Activated gamma-delta T cell (primary cell): ENCODE data around the gene RABL6.
"Not testable (repeated sequence)": the region's sequence is repeated elsewhere in the genome, so short reads cannot be mapped to it uniquely, and the experiment has no call there.

ENCODE experiments used
- DNase-seq: peaks from one replicate; lab custom pipeline; 2025; lab: John Stamatoyannopoulos, UW
- total RNA-seq, 2 donors: gene quantifications; one replicate each; lab custom pipeline; 2026; lab: John Stamatoyannopoulos, UW

The RABL6 gene, protein sequence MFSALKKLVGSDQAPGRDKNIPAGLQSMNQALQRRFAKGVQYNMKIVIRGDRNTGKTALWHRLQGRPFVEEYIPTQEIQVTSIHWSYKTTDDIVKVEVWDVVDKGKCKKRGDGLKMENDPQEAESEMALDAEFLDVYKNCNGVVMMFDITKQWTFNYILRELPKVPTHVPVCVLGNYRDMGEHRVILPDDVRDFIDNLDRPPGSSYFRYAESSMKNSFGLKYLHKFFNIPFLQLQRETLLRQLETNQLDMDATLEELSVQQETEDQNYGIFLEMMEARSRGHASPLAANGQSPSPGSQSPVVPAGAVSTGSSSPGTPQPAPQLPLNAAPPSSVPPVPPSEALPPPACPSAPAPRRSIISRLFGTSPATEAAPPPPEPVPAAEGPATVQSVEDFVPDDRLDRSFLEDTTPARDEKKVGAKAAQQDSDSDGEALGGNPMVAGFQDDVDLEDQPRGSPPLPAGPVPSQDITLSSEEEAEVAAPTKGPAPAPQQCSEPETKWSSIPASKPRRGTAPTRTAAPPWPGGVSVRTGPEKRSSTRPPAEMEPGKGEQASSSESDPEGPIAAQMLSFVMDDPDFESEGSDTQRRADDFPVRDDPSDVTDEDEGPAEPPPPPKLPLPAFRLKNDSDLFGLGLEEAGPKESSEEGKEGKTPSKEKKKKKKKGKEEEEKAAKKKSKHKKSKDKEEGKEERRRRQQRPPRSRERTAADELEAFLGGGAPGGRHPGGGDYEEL
- total RNA-seq = 108 to 113 reads per million in 2 donors

DNA sequence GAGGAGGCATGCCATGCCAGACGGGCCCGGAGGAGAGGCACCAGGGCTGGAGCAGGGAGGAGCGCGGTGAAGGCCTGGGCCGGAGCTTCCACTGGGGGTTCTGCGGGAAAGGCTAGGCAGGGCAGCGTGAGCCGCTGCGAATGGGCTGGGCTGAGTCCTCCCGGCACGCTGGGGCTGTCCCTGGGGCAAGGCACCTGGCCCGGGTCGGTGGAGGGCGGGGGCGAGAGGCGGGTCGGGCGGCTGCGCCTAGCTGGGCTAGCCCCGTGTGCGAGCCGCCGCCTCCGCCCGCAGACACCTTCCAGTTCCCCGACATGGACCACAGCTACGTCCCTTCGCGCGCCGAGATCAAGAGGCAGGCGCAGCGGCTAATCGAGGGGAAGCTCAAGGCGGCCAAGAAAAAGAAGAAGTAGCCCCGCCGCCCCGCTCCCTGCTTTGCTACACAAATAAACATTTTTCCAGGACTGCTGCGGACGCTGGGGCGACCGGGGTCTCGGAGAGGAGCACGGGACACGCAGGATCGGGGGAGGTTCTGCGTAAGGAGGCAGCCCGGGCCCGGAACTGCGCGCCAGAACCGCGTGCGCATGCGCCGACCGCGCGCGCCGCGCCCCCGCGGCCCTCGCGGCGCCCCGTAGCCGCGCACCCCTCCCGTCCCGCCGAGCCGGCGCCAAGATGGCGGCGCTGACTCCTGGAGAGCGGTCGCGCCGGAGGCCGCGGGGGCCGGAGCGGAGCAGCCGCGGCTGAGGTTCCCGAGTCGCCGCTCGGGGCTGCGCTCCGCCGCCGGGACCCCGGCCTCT lies at the start of gene RABL6:
RABL6 (plus strand) TSS at position 668 of the 794 bp plus-strand sequence. CDS start 249 bp downstream, outside the sequence.
- peak; percentile 72 for DNase-seq

DNA sequence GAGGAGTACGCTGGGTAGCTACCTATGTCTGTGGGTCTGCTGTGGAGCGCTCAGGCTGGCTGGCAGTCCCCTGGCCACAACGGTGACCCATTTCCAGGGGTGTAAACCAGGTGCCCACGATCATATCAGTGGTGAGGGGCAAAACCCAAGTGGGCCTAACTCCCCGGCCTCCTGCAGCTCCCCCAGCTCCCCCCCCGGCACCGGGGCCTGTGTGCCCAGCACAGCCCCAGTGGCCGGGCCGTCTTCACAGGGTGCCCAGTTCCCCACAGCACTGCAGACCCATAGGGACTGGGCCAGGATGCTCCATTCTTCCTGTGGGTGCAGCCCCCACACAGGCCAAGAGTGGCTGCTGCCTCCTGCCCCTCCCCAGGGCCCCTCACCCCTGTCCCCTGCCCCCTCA lies 48.7 kb upstream of the RABL6 start:
- DNase-seq = no peak

DNA sequence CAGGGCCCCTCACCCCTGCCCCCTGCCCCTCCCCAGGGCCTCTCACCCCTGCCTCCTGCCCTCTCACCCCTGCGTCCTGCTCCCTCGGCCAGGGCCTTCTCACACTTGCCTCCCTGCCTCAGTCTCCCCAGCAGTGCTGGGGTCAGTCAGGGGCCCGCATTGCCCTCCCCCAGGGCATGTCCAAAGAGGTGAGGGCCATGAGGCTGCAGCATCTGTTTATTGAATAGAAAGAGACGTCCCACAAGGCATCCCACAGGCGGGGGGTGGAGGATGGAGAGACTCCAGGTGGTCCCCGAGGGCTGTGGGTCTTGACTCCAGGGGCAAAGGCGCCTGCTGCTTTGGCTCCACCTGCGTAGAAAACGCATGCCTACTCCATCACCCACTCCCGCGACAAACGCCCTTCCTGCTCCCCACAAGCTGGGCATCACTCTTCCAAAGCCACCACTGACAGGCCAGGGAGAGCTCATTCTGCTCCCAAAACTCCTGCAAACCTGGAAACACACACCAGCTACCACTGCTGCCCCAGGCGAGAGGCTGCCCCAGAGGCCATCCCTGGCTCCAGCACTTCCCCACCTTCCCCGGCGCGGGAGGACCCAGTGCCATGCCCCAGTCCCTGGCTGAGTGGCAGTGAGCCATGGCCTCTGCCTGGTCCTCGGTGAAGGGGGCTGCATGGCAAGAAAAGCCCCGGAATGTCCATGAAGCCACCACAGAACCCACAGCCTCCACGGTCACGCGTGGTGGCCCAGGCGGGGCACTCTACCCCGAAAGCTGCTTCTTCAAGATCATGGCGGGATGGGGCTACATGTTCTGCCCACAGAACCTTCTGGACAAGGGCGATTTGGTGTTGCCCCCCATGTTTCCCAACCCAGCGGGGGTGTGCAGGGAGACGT lies 48.1 kb upstream of the RABL6 start:
- no peak for DNase-seq

DNA sequence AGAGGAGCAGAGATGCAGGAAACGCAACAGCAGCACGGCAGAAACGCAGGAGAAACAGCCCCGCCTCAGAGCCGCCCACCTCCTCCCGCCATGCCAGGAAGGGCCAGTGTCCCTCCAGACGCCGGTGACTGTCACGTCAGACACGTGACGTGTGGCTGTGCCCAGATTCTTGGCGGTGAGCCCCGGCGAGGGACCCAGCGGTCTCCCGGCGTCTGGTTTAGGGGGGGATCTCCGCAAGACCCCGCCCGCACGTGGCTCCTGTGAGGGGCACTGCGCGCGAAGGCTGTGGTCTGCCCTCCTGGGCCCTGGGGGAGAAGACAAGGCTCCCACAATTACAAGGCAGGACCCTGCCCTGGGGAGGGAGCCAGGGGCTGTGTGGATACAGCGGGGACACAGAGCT lies 47.3 kb upstream of the RABL6 start:
- no peak for DNase-seq

DNA sequence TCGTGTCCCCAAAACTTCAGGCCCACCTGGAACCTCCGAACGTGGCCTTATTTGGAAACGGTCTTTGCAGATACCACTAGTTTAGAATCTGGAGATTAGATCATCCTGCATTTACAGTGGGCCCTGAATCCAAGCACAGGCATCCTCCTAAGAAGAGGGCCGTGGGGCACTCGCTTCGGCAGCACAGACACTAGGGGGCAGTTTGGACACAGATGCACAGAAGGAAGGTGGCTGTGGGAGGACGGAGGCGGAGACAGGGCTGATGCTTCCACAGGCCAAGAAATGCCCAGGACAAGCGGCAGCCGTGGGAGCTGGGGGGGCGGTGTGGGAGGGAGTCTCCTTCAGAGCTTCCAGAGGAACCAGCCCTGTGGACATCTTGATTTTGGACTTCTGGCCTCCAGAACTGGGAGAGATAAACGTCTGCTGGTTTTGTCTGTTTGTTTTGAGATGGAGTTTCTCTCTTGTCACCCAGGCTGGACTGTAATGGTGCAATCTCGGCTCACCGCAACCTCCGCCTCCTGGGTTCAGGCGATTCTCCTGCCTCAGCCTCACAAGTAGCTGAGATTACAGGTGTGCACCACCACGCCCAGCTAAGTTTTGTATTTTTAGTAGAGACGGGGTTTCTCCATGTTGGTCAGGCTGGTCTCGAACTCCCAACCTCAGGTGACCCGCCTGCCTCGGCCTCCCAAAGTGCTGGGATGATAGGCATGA lies 46.8 kb upstream of the RABL6 start:
- DNase-seq = not testable (repeated sequence)

DNA sequence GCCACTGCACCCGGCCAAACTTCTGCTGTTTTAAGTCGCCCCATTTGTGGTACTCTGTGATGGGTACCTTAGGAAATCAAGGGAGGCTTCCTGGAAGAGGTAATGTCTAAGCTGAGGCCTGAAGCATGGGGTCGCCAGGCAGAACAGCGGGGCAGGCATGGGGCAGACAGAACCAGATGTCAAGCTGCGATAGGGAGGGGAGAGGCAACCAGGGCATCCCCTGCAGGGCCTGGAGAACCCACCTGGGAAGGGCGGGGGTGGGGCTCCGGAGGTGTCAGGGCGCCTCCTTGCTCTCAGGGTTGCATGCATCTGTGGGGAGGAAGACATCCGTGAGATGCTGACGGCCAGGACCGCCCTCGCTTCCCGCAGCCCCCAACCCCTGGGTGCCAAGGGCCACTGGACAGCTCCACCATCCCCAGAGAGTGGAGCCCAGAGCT lies 46.2 kb upstream of the RABL6 start:
- no peak for DNase-seq

DNA sequence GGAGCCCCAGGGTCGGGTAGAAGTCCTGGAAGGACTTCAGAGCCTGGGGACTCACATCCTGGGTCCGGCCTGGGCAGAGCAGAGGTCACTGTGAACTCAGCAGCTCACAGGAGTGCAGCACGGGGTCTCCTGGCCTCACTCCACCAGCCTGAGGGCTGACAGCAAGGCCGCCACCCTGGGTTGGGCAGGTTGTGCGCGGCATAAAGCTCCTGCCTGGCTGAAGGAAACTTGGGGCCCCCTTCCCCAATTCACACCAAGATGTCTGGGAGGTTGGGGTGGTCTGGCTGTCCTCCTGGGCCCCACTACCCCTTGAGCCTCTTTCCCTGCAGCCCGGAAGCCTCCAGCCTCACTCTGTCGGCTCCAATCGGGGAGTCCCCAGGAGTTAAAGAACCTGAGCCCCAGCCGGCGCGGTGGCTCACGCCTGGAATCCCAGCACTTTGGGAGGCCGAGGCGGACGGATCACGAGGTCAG lies 45.5 kb upstream of the RABL6 start:
- DNase-seq = no peak

DNA sequence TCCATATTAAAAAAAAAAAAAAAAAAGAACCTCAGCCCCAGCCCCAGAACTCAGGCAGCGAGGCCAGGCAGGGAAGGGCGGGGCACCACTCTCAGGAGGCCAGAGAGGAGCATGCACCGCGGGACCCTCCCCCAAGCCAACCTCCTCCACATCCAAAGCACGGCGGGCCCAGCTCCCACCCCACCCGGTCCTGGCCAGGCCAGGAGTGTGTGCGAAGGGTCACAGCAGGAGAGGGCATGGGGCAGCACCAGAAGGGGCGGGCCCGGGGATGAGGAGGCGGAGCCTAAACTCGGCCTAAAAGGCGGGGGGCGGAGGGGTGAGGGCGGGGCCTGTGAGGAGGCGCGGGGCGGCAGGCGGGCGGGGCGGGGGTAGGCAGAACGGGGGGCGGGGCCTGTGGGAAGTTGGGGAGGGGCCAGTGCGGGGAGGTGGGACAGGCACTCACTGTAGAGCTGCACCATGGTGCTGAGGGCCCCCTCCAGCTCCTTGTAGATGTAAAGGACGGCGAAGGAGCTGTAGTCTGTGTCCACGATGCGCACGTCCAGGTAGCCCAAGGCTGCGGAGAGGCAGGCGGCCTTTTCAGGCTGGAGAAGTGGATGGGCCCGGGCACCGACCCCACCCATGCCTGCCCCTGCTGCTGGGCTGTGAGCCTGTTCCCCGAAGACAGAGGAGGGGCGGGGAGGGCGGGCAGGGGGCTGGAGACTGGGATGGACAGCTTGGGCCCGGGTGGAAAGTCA lies 44.7 kb upstream of the RABL6 start:
- DNase-seq = no peak

DNA sequence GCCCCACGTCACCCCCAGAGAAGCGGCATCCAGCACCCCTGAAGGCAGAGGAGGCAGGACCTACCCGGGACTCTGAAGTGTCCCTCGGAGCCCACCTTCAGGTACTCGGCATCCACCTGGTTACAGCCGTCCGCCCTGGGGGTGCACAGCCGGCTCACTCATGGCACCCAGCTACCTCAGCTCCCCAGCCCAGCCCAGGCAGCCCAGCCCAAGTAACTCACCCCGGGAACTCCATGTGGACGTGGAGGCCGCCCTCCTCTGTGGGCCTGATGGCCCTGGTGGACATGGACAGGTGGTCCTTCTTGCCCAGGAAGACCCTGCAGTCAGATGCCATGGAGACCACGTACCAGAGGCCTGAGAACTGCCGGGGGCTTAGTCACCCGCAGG lies 44.1 kb upstream of the RABL6 start:
- no peak for DNase-seq

DNA sequence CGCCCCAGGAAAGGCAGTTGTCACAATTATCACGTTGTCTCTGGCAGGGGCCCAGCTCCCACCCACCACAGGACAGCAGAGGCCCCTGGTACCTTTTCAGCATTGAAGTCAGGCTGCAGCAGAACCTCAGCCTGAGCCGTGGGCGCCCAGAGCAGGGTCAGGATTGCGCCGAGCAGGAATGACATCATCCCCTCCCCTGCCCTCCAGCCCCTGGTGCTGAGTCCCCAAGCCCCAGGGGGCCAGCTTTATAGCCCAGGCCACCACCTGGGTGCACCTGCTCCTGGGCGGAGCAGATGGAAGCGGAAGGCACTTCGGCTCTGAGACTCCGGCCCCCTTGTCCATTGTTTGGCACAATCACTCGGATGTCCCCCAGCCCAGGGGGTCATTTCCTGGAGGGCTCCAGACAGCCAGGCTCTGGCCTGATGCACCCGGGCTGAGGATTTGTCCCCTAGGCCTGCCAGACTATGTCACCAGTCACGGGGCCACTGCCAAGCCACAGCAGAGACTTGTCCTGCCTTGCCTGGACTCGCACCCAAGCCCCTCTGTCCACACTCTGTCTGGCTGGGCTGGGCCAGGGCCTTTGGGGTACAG lies 43.4 kb upstream of the RABL6 start, which contains the start of gene LCN15:
LCN15 (minus strand) TSS at position 218 of the 591 bp plus-strand sequence; CDS start at position 188, 30 bp downstream.
- DNase-seq = no peak

DNA sequence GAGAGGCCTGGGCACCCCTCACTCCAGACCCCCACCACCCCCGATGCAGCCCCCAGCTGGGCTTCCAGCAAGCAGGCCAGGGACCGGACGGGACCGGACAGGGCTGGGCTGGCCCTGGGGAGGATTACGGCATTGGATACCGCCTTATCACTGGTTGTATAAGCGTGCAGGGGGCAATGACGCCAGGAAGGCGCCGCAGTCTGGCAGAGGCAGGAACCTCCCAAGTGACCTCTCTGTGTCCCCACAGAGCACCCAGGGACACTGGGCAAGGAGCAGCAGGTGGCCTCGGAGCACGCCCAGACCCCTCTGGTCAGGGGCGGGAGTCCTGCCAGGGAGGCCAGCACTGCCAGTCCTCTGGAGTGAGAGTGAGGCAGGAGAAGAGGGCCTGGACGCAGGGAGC lies 42.7 kb upstream of the RABL6 start:
- no peak for DNase-seq

DNA sequence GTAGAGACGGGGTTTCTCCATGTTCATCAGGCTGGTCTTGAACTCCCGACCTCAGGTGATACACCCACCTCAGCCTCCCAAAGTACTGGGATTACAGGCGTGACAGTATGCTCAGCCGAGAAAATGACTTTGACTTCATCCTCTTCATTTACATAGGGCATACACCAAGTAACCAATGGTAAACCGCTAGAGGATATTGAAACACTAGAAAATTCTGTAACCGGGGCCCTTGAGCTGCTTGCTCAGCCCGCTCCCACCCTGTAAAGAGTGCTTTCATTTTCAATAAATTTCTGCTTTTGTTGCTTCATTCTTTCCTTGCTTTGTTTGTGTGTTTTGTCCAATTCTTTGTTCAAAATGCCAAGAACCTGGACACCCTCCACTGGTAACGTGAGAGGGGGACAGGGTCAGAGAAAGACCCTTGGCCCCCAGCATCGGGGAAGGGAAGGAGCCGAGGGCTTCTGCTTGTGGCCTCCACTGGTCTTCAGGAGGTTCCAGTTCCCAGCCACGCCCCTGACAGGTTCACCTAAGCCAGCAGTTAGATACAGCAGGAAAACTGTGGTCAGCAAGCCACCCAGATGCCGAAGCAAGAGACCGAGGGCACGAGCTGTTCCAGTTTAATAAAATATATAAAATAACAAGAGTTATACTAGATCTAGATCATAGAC lies 41.9 kb upstream of the RABL6 start:
- DNase-seq = not testable (repeated sequence)

DNA sequence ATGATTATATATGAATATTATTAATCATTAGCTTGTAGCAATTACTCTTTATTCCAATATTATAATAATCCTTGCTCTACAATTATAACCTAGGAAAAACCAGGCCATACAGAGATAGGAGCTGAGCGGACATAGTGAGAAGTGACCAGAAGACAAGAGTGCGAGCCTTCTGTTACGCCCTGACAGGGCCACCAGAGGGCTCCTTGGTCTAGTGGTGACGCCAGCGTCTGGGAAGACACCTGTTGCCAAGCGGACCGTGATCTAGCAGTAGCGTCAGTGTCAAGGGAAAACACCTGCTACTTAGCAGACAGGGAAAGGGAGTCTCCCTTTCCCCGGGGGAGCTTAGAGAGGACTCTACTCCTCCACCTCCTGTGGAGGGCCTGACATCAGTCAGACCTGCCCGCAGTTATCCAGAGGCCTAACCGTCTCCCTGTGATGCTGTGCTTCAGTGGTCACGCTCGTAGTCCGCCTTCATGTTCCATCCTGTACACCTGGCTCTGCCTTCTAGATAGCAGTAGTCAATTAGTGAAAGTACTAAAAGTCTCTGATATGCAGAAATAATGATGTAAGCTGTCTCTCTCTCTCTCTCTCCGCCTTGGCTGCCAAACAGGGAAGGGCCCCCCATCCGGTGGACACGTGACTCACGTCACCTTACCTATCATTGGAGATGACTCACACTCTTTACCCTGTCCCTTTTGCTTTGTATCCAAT lies 41.2 kb upstream of the RABL6 start:
- not testable (repeated sequence) for DNase-seq

DNA sequence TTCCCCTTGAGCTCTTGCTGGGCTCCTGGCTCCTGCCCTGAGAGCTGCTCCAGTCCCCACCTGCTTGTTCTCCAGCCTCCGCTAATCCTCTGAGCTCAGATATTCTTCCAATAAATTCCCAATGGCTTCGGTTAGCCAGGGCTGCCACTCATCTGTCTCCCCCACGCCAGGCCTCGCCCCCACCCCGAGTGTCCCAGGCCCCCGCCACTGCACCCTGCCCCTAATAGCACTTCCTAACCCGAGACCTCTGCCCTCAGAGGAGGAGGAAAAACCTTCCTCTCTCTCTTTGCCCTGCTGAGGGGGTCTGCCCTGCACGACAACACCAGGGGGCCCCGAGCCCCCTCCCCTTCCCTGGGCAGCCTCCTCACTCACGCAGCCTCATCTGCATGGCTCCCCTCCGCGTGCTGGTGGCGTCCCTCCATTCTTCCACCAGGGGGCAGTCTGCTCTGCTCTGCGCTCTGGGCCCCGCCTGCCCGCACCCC lies 38.0 kb upstream of the RABL6 start:
- no peak for DNase-seq

DNA sequence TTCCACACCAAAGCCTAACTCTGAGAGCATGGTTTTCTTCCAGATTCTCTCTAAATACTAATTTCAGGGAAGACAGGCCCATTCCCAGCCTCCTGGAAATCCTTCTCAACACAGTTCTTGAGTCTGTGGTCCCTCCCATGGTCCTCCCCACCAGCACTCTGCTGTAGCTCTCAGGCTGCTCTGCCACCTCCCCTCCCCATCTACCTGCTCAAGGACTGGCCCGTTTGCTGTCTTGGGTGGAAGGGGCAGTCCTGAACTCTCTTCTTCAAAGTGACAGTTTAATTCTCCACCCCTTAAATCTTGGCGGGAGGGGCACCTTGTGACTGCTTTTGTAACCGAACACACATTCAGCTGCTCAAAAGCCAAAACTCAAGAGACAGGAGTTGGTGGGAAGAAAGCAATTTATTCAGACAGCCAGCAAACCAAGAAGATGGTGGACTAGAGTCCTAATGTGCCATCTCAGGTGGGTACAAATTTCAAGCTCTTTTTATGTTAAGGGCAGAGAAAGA lies 35.8 kb upstream of the RABL6 start:
- no peak for DNase-seq

DNA sequence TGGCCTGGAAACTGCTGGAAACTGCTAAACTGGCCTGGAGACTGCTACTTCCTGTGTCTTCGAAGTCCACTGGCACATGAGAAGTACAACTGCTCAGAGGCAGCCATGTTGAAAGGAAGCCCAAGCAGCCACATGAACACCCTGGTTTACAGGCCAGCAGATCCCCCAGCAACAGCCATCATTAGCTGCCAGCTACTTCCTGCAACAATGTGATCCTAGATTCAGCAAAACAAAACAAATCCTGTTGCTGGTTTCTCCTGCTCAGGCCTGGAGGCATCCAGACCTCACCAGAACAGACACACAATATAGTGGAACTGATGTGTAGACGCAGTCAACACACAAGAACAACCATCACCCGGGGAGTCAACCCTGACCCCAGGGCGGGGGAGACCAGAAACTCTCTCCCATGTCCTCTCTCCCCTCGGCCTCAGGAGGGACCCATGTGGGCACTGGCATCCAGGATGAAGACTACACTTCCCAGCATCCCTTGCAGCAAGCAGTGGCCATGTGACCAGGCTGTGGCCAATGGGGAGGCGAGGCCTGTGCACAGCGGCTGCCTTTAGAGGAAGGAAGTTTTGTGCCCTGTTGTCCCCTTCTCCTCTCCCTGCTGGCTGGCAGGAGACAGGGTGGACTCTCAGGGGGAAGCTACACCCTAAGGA lies 34.2 kb upstream of the RABL6 start:
- no peak for DNase-seq

DNA sequence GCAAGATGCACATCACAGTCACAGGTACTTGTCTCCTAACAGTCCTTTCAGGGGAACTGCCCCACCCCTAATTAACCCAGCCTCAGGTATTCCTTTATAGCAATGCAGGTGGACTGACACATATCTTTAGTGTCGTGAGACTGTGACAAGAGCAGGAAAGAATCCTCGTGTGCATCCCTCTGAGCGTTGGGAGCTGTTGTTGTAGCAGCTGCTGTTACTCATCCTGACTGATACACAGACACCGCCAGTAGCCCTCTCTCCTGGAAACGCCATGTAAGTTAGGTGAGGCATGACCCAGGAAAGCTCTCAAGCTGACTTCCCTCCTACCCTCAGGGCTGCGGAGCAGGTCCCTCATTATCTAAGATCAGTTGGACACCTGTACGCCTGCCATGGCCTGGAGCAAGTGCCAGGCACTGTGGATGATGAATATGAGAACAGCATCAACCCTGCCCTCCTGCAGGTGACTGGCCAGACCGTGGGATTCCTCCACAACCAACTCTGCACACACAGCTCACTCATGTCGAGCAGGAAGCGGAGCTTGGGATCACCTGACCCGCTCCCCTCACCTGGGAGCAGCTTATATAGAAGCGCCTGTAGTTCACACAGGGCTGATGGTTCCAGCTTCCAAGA lies 33.2 kb upstream of the RABL6 start:
- DNase-seq = no peak
